Renal pelvis (tissue), 4 donors: ENCODE measurements around the gene CELF4. TPM values are rescaled to one million over a fixed set of nuclear protein-coding genes. Genes with fewer than 3 reads are reported as not detected.

Source experiments
- DNase-seq: peaks from one replicate; pipeline ENCODE4 v3.0.0-alpha.2; 2013
- polyA plus RNA-seq, 3 donors: library from polyadenylated mRNA; unstranded; fragments of 120-200 nt; gene quantifications; one replicate each; pipeline ENCODE4 v1.2.1, GENCODE V29; 2013; ENCODE audit not compliant: insufficient read length in 3 of 3

Gene CELF4
- polyA plus RNA-seq, 3 donors, result 2.2 to 3.8 (median 3.7) TPM

- DNase-seq, result no peak
Observed at GRCh38 chr18:37442477-37442876, 123.1 kb downstream of the CELF4 start.

- DNase-seq, result no peak
Observed at GRCh38 chr18:37441821-37442220, 123.8 kb downstream of the CELF4 start.

- no peak for DNase-seq
Observed at GRCh38 chr18:37440206-37440605, 125.4 kb downstream of the CELF4 start.

- no peak for DNase-seq
Observed at GRCh38 chr18:37438417-37439180, 127.0 kb downstream of the CELF4 start.

- no peak for DNase-seq
Observed at GRCh38 chr18:37435996-37436395, 129.6 kb downstream of the CELF4 start.

GRCh38 chr18:37435150-37435867, 130.3 kb downstream of the CELF4 start:
- DNase-seq, result no peak

GRCh38 chr18:37434161-37434860, 131.3 kb downstream of the CELF4 start:
- DNase-seq, result no peak

- no peak for DNase-seq
Observed at GRCh38 chr18:37432436-37433195, 133.0 kb downstream of the CELF4 start.

GRCh38 chr18:37430357-37431076, 135.1 kb downstream of the CELF4 start:
- DNase-seq, result no peak

GRCh38 chr18:37429791-37430190, 135.8 kb downstream of the CELF4 start:
- no peak for DNase-seq

GRCh38 chr18:37428288-37428974, 137.2 kb downstream of the CELF4 start:
- no peak for DNase-seq

- no peak for DNase-seq
Observed at GRCh38 chr18:37426586-37426985, 139.0 kb downstream of the CELF4 start.

- DNase-seq, result no peak
Observed at GRCh38 chr18:37425222-37425621, 140.4 kb downstream of the CELF4 start.

- DNase-seq, result no peak
Observed at GRCh38 chr18:37424507-37424906, 141.1 kb downstream of the CELF4 start.

GRCh38 chr18:37422596-37422995, 143.0 kb downstream of the CELF4 start:
- DNase-seq, result no peak

- no peak for DNase-seq
Observed at GRCh38 chr18:37422116-37422515, 143.5 kb downstream of the CELF4 start.

GRCh38 chr18:37421341-37422077, 144.1 kb downstream of the CELF4 start:
- no peak for DNase-seq

- no peak for DNase-seq
Observed at GRCh38 chr18:37420315-37420880, 145.2 kb downstream of the CELF4 start.

GRCh38 chr18:37419866-37420265, 145.7 kb downstream of the CELF4 start:
- DNase-seq, result no peak

GRCh38 chr18:37419315-37419714, 146.3 kb downstream of the CELF4 start:
- no peak for DNase-seq
